Placental epithelial cell (primary cell): ENCODE measurements around the gene AMN. TPM values are rescaled to one million over a fixed set of nuclear protein-coding genes. Genes with fewer than 3 reads are reported as not detected.

Source experiments
- total RNA-seq: library from RNA; depleted of rRNA; stranded (reverse); fragments of >200 nt; gene quantifications from 2 replicates; pipeline ENCODE4 v1.2.3, GENCODE V29; 2012

The AMN gene
- total RNA-seq, result 1.2 and 4.2 TPM in 2 replicates

GRCh38 chr14:102922490-102923200, at the start of gene AMN:
TSS of gene AMN (plus strand) at chr14:102922663. CDS start at chr14:102922689, 26 bp downstream.

Other genes with a start within 250 kb of the AMN start
- 13.7 and 20.5 TPM in 2 replicates for gene TRAF3, start 145.2 kb upstream of the AMN start, total RNA-seq
- gene CDC42BPB, start 134.9 kb downstream of the AMN start, total RNA-seq, result 85.7 and 101 TPM in 2 replicates
- not detected in 2 replicates for gene LBHD2, start 161.5 kb downstream of the AMN start, total RNA-seq
- gene EXOC3L4, start 172.1 kb downstream of the AMN start, total RNA-seq, result not detected in 2 replicates
- gene TNFAIP2, start 200.8 kb downstream of the AMN start, total RNA-seq, result 8.6 and 12.3 TPM in 2 replicates